ENCODE data around the gene NHP2.

DNA sequence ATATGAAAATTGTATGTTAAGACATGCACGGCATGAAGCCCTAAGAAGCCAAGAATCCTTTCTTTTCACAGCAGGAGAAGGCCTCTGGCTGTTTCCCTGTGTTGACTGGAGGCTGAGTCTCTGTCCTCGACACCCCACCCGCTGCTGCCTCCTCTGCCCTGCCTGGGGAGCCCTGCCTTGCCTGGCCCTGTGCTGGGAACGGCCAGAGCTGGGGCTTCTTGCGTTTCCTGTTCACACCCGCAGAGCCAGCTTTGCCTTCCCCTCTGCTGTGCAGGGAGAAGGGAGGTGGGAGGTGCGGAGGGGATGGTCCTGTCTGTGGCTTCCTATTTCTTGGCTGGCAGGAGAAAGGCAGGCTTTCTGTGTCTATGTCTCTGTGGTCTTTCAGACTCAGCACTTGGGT lies 40.3 kb upstream of the NHP2 start:
- TF ChIP-seq POLR2A (IDR thresholded peaks at IDR 0.05; ENCODE audit: low read depth, low read length) (no peak), POLR2AphosphoS5 (IDR thresholded peaks at IDR 0.05; ENCODE audit: low read depth, low read length) (no peak), PAX5 (IDR thresholded peaks at IDR 0.05; ENCODE audit: insufficient read depth, low read length, severe bottlenecking) (no peak), TAF1 (IDR thresholded peaks at IDR 0.05; ENCODE audit: low read depth, low read length) (no peak)
